AG04450 (cell line): ENCODE results near the gene DCTN5. TPM values are rescaled to one million over a fixed set of nuclear protein-coding genes. Genes with fewer than 3 reads are reported as not detected.

ENCODE experiments used
- CTCF ChIA-PET: fragments of 300-600, 350-600 bp; formaldehyde crosslinking; extraction: SDS; loops from one replicate; lab custom pipeline; 2022; ENCODE audit warnings: antibody characterized with exemption, inconsistent platforms; lab: Charles Lee
- POLR2A ChIA-PET: fragments of 350-600 bp; formaldehyde crosslinking; extraction: SDS; loops from one replicate; lab custom pipeline; 2021; ENCODE audit warnings: antibody characterized with exemption, inconsistent platforms; lab: Yijun Ruan, JAX
- DNase-seq: peaks from one replicate; pipeline ENCODE4 v3.0.0-alpha.2; 2011; ENCODE audit warnings: low read depth, low spot score
- H3K27ac ChIP-seq: one replicate; pipeline ENCODE4 v1.5.1; 2012; ENCODE audit warnings: low read depth, low read length, control low read depth
- H3K27me3 ChIP-seq: one replicate; pipeline ENCODE4 v1.6.0; 2012; ENCODE audit warnings: low read length; ENCODE audit not compliant: control insufficient read depth, insufficient read depth
- H3K4me3 ChIP-seq: 2 replicates; pipeline ENCODE4 v1.5.1; 2011; ENCODE audit warnings: mild to moderate bottlenecking, low read depth, low read length, control low read depth
- H3K9me3 ChIP-seq: 2 replicates; pipeline ENCODE4 v1.5.1; 2012; ENCODE audit warnings: low read length; ENCODE audit not compliant: control insufficient read depth, insufficient read depth
- CTCF ChIP-seq: IDR thresholded peaks from 2 replicates; pipeline ENCODE4 v1.5.1; 2011; ENCODE audit warnings: low read depth, low read length, control low read depth, inconsistent platforms
- polyA plus RNA-seq: library from polyadenylated mRNA; depleted of rRNA; stranded (reverse); fragments of >200 nt; gene quantifications from 2 replicates; pipeline ENCODE4 v1.2.3, GENCODE V29; 2011

DCTN5 gene
- polyA plus RNA-seq, 1 experiment, result 92.1 TPM

- H3K27ac ChIP-seq, result peak overlapping the region; percentile 96
- no peak overlapping the region for H3K4me3 ChIP-seq
- ChIA-PET POLR2A (interaction anchor here (0.6 to 1.1 kb wide), 3 partner anchors 9 to 27 kb away, joined by 3 to 5 read pairs (median 4); partner anchors contain the start of genes DCTN5, PALB2 and PLK1), CTCF (interaction anchor here (0.6 to 4.2 kb wide), 4 partner anchors 10 to 72 kb away, joined by 4 to 14 read pairs (median 9); partner anchors contain the start of gene PLK1)
- peak; percentile 85 for DNase-seq
- H3K27me3 ChIP-seq, result no peaks in the 10 kb centered on the region
- no peak for TF ChIP-seq CTCF
- no peaks in the 10 kb centered on the region for H3K9me3 ChIP-seq
These were observed 27.0 kb downstream of the DCTN5 start for GRCh38 chr16:23668225-23668624.

GRCh38 chr16:23668873-23669272 is 27.6 kb downstream of the DCTN5 start:
- H3K4me3 ChIP-seq, result no peak overlapping the region
- no peak for DNase-seq
- ChIA-PET POLR2A (interaction anchor here (1.1 kb wide), 1 partner anchor 9 kb away, joined by 5 read pairs; no protein-coding TSS in a partner anchor), CTCF (interaction anchor here (1.5 to 4.2 kb wide), 3 partner anchors 9 to 836 kb away, joined by 7 to 14 read pairs (median 13); partner anchors contain the start of gene PLK1)
- TF ChIP-seq CTCF, result no peak
- H3K27ac ChIP-seq, result peak overlapping the region; percentile 96
- H3K9me3 ChIP-seq, result no peaks in the 10 kb centered on the region
- no peaks in the 10 kb centered on the region for H3K27me3 ChIP-seq

GRCh38 chr16:23670137-23670776 is 29.0 kb downstream of the DCTN5 start:
- no peaks in the 10 kb centered on the region for H3K27me3 ChIP-seq
- DNase-seq, result peak; percentile 76
- H3K27ac ChIP-seq, result peak overlapping the region; percentile 87
- no peak for TF ChIP-seq CTCF
- no peaks in the 10 kb centered on the region for H3K9me3 ChIP-seq
- POLR2A ChIA-PET, result interaction anchor here (1.2 kb wide), 1 partner anchor 9 kb away, joined by 8 read pairs; the partner anchor contains the start of gene PLK1
- no peak overlapping the region for H3K4me3 ChIP-seq
- CTCF ChIA-PET, result interaction anchor here (1.5 to 4.2 kb wide), 2 partner anchors 8 to 834 kb away, joined by 7 to 14 read pairs; partner anchors contain the start of gene PLK1

- CTCF ChIA-PET, result interaction anchor here (0.5 to 1.4 kb wide), 3 partner anchors 53 to 564 kb away, joined by 3 to 5 read pairs (median 4); no protein-coding TSS in a partner anchor
- Histone ChIP-seq H3K27ac (no peak overlapping the region), H3K27me3 (no peaks in the 10 kb centered on the region), H3K4me3 (no peak overlapping the region), H3K9me3 (no peaks in the 10 kb centered on the region; the same call in 1 of the 2 replicates)
- TF ChIP-seq CTCF, result no peak
- POLR2A ChIA-PET, result interaction anchor here (0.6 kb wide), 1 partner anchor 30 kb away, joined by 9 read pairs; no protein-coding TSS in a partner anchor
- DNase-seq, result no peak
These were observed 32.8 kb downstream of the DCTN5 start for GRCh38 chr16:23673971-23674614.
